ENCODE results near the gene CTSW. TPM values are rescaled to one million over a fixed set of nuclear protein-coding genes. Genes with fewer than 3 reads are reported as not detected.

Gene CTSW
- total RNA-seq, 1 donor from 2014 or later, result 1.0 TPM

DNA sequence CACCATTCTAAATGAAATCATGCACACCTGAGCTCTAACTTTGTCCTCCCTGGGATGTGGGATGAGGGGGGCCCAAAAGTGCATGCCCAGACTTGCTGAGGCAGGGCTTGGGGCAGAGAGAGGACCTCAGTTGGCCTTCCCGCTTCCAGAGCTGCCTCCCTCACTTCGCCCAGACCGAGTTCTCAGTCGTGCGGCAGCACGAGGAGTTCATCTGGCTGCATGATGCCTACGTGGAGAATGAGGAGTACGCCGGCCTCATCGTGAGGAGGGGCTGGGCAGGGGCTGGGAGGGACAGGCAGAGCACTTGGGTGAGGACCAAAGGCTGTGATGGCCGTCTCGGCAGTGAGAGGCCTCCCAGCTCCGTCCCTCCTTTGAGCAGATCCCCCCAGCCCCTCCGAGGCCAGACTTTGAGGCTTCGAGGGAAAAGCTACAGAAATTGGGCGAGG is 29.8 kb upstream of the CTSW start:
- H3K4me3 ChIP-seq (ENCODE audit: low read length in 3 of 3), result no peak overlapping the region
- peaks cover 0 to 5% (median 0%) of the 10 kb centered on the region in 3 donors for H3K9me3 ChIP-seq (ENCODE audit: control insufficient read depth in 3 of 3, low read length in 3 of 3)

DNA sequence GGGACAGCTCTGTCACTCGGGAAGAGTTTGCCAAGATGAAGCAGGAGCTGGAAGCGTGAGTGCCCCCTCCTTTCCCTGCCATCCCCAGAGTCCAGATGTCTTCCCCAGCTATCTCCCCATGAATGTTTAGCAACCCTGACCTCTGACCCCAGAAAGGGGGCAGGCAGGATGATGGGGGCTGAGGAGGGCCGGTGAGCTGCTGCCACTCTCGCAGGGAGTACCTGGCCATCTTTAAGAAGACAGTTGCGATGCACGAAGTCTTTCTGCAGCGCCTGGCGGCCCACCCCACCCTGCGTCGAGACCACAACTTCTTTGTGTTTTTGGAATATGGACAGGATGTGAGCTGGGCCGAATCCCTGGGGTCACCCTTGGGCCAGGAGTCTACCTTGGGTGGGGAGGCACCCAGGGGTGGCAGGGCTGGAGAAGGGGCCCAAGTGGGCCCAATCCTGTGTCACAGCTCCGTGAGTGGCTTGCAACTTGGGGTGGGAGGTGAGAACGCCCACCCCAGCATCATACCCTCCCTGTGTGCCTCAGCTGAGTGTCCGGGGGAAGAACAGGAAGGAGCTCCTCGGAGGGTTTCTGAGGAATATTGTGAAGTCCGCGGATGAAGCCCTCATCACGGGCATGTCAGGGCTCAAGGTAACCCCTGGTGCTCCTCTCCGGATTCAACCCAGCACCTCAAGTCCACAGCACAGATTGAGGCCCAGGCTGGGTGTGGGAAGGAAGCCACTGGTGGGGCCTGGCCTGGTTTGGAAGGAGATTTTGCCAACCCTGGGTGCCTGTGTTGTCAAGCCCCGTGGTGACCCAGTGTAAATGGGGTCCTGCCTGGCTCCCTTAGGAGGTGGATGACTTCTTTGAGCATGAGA is 29.2 kb upstream of the CTSW start:
- Histone ChIP-seq H3K27ac (ENCODE audit: low read depth, low read length) (no peak overlapping the region), H3K4me1 (ENCODE audit: control insufficient read depth in 3 of 3, insufficient read depth in 3 of 3, low read length in 3 of 3) (peaks cover 1 to 9% (median 6%) of the 10 kb centered on the region in 3 donors), H3K4me3 (ENCODE audit: low read length in 3 of 3) (no peak overlapping the region), H3K27me3 (ENCODE audit: control insufficient read depth in 3 of 3, insufficient read depth in 3 of 3, low read length in 3 of 3) (no peaks in the 10 kb centered on the region), H3K9ac (ENCODE audit: low read depth in 1 of 3, low read length in 3 of 3) (no peak overlapping the region), H3K9me3 (ENCODE audit: control insufficient read depth in 3 of 3, low read length in 3 of 3) (peaks cover 0 to 5% (median 0%) of the 10 kb centered on the region in 3 donors), H3K36me3 (ENCODE audit: control insufficient read depth in 3 of 3, insufficient read depth in 3 of 3, low read length in 3 of 3) (peaks cover 39 to 47% (median 43%) of the 10 kb centered on the region in 3 donors)

More for the DNA sequence above, 29.8 kb upstream of the CTSW start:
- no peak overlapping the region for H3K27ac ChIP-seq (ENCODE audit: low read depth, low read length)
- no peak overlapping the region for H3K9ac ChIP-seq (ENCODE audit: low read depth in 1 of 3, low read length in 3 of 3)
- H3K27me3 ChIP-seq (ENCODE audit: control insufficient read depth in 3 of 3, insufficient read depth in 3 of 3, low read length in 3 of 3), result no peaks in the 10 kb centered on the region
- H3K4me1 ChIP-seq (ENCODE audit: control insufficient read depth in 3 of 3, insufficient read depth in 3 of 3, low read length in 3 of 3), result peaks cover 0 to 5% (median 3%) of the 10 kb centered on the region in 3 donors
- H3K36me3 ChIP-seq (ENCODE audit: control insufficient read depth in 3 of 3, insufficient read depth in 3 of 3, low read length in 3 of 3), result peaks cover 34 to 41% (median 37%) of the 10 kb centered on the region in 3 donors

DNA sequence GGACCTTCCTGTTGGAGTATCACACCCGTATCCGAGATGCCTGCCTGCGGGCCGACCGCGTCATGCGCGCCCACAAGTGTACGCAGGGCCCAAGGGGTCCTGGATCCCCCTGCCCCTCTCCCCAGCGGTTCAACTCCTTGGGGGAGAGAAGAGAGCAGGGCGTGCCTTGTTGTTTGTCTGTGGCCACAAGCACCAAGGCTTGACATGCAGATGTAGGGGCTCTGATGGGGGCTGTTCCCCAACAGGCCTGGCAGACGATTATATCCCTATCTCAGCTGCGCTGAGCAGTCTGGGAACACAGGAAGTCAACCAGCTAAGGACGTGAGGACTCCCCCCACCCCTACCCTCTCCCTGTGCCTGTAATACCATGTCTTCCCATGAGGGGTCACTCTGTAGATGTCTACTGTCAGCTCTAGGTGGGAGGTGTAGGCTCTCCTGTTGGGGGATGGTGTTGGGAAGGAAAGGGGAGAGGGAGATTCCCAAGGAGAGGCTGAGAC is 28.5 kb upstream of the CTSW start:
- Histone ChIP-seq H3K9me3 (ENCODE audit: control insufficient read depth in 3 of 3, low read length in 3 of 3) (peaks cover 0 to 5% (median 0%) of the 10 kb centered on the region in 3 donors), H3K4me3 (ENCODE audit: low read length in 3 of 3) (no peak overlapping the region), H3K9ac (ENCODE audit: low read depth in 1 of 3, low read length in 3 of 3) (no peak overlapping the region), H3K27ac (ENCODE audit: low read depth, low read length) (no peak overlapping the region), H3K27me3 (ENCODE audit: control insufficient read depth in 3 of 3, insufficient read depth in 3 of 3, low read length in 3 of 3) (no peaks in the 10 kb centered on the region), H3K4me1 (ENCODE audit: control insufficient read depth in 3 of 3, insufficient read depth in 3 of 3, low read length in 3 of 3) (peaks cover 8 to 15% (median 13%) of the 10 kb centered on the region in 3 donors), H3K36me3 (ENCODE audit: control insufficient read depth in 3 of 3, insufficient read depth in 3 of 3, low read length in 3 of 3) (peaks cover 46 to 54% (median 50%) of the 10 kb centered on the region in 3 donors)

DNA sequence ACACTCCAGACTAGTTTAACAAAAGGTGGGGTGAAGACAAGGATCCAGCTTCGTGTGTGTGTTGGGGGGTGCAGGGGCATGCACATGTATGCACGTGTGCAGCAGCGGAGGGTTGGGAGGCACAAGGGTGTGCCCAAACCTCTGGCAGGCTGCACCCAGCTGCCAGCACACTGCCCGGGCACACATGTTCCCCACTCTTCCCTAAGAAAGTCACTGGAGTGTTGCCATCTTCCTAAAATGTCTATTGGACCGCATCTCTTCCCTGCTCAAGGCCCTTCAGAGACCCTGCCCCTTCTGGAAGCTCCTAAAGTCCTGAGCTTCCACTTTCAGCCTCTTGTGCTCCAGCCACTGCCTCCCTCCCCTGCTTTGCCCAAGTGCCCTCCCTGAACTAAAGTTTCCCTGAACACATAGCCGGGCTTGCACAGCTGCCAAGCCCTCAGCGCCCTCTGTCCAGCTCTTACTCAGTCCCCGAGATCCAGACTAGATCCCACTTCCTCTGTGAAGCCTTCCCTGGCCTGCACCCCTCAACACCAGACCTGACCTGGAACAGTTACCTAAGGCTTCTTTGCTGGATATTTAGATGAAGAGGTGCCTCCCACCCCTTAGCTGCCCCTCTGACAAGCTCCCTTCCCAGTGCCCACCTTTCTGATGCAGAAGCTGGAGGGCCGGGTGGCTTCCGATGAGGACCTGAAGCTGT is 27.7 kb upstream of the CTSW start:
- H3K4me1 ChIP-seq (ENCODE audit: control insufficient read depth in 3 of 3, insufficient read depth in 3 of 3, low read length in 3 of 3), result peaks cover 16 to 24% (median 21%) of the 10 kb centered on the region in 3 donors
- H3K9ac ChIP-seq (ENCODE audit: low read depth in 1 of 3, low read length in 3 of 3), result no peak overlapping the region
- H3K9me3 ChIP-seq (ENCODE audit: control insufficient read depth in 3 of 3, low read length in 3 of 3), result peaks cover 0 to 5% (median 0%) of the 10 kb centered on the region in 3 donors
- H3K27me3 ChIP-seq (ENCODE audit: control insufficient read depth in 3 of 3, insufficient read depth in 3 of 3, low read length in 3 of 3), result no peaks in the 10 kb centered on the region
- H3K4me3 ChIP-seq (ENCODE audit: low read length in 3 of 3), result no peak overlapping the region
- H3K27ac ChIP-seq (ENCODE audit: low read depth, low read length), result no peak overlapping the region
- peaks cover 47 to 55% (median 52%) of the 10 kb centered on the region in 3 donors for H3K36me3 ChIP-seq (ENCODE audit: control insufficient read depth in 3 of 3, insufficient read depth in 3 of 3, low read length in 3 of 3)

DNA sequence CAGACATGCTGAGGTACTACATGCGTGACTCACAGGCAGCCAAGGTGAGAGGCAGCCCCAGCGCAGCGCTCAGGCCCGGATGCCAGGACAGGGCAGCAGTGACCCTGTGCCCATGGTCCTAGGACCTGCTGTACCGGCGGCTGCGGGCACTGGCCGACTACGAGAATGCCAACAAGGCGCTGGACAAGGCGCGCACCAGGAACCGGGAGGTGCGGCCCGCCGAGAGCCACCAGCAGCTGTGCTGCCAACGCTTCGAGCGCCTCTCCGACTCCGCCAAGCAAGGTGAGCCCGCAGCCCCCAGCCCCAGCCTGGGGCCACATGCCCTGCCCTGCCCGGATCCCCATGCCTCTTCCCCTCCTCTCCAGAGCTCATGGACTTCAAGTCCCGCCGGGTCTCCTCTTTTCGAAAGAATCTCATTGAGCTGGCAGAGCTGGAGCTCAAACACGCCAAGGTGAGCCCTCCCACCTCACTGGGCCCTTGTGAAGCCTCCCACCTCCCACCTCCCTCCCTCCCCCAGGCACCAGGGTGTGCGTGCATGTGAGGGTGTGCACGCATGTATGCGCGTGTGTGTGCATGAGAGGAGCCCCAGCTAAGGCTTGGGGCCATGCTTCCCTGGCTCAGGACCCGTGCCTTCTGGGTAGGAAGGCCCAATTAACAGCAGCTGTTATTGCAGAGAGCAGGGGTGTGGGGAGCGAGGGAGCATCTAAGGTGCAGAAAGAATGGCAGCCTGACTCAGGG is 27.0 kb upstream of the CTSW start:
- no peaks in the 10 kb centered on the region for H3K27me3 ChIP-seq (ENCODE audit: control insufficient read depth in 3 of 3, insufficient read depth in 3 of 3, low read length in 3 of 3)
- peaks cover 17 to 29% (median 24%) of the 10 kb centered on the region in 3 donors for H3K4me1 ChIP-seq (ENCODE audit: control insufficient read depth in 3 of 3, insufficient read depth in 3 of 3, low read length in 3 of 3)
- peaks cover 0 to 5% (median 0%) of the 10 kb centered on the region in 3 donors for H3K9me3 ChIP-seq (ENCODE audit: control insufficient read depth in 3 of 3, low read length in 3 of 3)
- no peak overlapping the region for H3K27ac ChIP-seq (ENCODE audit: low read depth, low read length)
- peaks cover 47 to 55% (median 52%) of the 10 kb centered on the region in 3 donors for H3K36me3 ChIP-seq (ENCODE audit: control insufficient read depth in 3 of 3, insufficient read depth in 3 of 3, low read length in 3 of 3)
- no peak overlapping the region for H3K9ac ChIP-seq (ENCODE audit: low read depth in 1 of 3, low read length in 3 of 3)
- H3K4me3 ChIP-seq (ENCODE audit: low read length in 3 of 3), result no peak overlapping the region

DNA sequence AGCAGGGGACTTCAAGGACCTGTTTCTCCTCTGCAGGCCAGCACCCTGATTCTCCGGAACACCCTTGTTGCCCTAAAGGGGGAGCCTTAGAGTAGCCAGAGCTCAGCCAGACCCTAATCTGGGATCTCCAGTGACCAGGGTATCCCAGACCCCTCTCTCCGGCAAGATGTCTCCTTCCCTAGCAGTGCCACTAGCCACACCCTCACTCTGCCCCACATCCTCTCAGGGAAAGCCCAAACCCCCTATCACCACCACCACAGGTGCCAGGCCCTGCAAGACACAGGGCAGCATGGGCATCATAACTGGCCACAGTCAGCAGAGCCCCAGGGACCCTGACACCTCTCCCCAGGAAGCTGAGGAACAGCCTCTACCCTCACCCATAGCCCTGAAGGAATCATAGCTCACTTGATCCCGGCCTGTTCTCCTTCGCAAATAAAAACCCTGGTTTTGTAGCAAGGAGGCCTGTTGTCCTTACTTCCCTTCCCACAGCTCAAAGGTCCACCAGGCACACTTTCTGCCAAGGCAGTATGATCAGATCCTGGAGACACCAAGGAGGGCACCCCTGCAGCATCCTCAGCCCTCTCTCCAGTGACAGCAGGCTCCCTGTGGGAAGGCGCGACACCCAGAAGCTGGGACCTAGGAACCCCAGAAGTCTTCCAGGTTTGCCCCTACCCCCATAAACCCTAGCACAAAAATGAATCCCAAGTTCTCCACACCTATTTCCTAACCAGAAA is 26.2 kb upstream of the CTSW start:
- Histone ChIP-seq H3K27ac (ENCODE audit: low read depth, low read length) (no peak overlapping the region), H3K36me3 (ENCODE audit: control insufficient read depth in 3 of 3, insufficient read depth in 3 of 3, low read length in 3 of 3) (peaks cover 47 to 55% (median 52%) of the 10 kb centered on the region in 3 donors), H3K27me3 (ENCODE audit: control insufficient read depth in 3 of 3, insufficient read depth in 3 of 3, low read length in 3 of 3) (no peaks in the 10 kb centered on the region), H3K4me3 (ENCODE audit: low read length in 3 of 3) (no peak overlapping the region), H3K4me1 (ENCODE audit: control insufficient read depth in 3 of 3, insufficient read depth in 3 of 3, low read length in 3 of 3) (peaks cover 17 to 29% (median 24%) of the 10 kb centered on the region in 3 donors), H3K9ac (ENCODE audit: low read depth in 1 of 3, low read length in 3 of 3) (no peak overlapping the region), H3K9me3 (ENCODE audit: control insufficient read depth in 3 of 3, low read length in 3 of 3) (peaks cover 0 to 5% (median 0%) of the 10 kb centered on the region in 3 donors)

DNA sequence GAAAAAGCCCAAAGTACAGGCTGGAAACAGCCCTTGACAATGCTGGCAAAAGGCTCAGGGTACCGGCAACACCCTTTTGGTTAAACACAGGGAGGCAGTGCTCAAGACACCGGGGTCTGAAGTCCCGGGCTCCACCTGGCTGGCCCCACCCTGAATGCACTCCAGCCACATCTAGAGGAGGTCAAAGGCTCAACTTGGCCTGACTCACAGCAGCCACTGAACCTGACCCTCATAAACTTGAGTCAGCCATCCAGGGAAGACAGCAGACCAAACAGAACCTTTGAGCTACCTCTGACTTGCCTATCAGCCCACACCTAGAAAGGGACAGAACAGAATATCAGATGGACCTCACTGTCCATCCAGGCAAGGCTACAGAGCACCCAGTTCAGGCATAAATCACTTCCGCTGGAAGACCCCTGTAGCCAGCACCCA is 25.5 kb upstream of the CTSW start:
- Histone ChIP-seq H3K27ac (ENCODE audit: low read depth, low read length) (no peak overlapping the region), H3K4me3 (ENCODE audit: low read length in 3 of 3) (no peak overlapping the region), H3K36me3 (ENCODE audit: control insufficient read depth in 3 of 3, insufficient read depth in 3 of 3, low read length in 3 of 3) (peaks cover 47 to 55% (median 52%) of the 10 kb centered on the region in 3 donors), H3K9ac (ENCODE audit: low read depth in 1 of 3, low read length in 3 of 3) (no peak overlapping the region), H3K27me3 (ENCODE audit: control insufficient read depth in 3 of 3, insufficient read depth in 3 of 3, low read length in 3 of 3) (no peaks in the 10 kb centered on the region), H3K4me1 (ENCODE audit: control insufficient read depth in 3 of 3, insufficient read depth in 3 of 3, low read length in 3 of 3) (peaks cover 21 to 32% (median 32%) of the 10 kb centered on the region in 3 donors), H3K9me3 (ENCODE audit: control insufficient read depth in 3 of 3, low read length in 3 of 3) (peaks cover 0 to 5% (median 0%) of the 10 kb centered on the region in 3 donors)

DNA sequence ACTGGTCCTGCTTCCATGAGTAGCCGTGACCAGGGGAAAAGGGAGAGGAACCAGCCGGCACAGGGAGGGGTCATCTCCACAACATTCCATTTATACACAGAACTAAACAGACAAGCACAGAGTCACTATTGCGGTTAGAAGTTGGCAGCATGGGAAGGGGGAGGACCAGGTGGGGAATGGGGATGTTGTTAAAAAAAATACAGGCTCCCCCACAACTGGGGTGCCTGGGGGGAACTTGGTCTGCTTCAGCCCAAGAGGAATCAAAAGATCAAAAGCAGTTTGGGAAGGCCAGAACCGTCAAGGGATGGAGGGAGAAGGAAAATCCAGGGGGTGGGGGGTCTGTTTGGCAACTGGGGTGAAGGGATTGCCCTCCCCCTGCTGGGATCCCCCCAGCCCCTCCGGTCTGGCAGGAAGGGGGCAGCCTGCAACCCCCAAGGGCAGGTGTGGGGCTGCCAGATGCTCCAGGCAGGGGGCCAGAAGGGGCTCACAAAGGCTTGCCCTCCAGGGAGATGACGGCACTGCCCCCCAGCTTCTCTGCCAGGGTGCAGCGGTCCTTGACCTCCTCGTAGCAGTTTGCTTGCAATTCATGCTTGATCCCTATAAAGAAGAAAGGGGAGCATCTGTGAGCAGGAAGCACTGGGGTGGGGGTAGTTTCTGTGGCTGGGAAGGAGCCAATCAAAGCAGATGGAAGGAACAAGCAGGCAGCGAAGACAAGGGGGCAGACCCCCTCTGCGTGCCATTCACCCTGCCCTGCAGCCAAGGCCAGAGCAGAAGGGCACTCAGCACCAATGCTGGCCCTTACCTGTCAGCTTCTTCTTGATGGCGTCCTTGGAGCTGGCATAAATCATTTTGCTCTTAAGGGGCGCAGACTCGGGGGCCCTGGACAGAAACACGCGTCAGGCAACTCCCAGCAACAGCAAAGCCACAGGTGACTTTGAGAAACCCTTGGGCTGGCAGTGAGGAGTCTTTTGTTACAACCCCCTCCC is 24.5 kb upstream of the CTSW start:
- peaks cover 47 to 55% (median 52%) of the 10 kb centered on the region in 3 donors for H3K36me3 ChIP-seq (ENCODE audit: control insufficient read depth in 3 of 3, insufficient read depth in 3 of 3, low read length in 3 of 3)
- peaks cover 27 to 41% (median 37%) of the 10 kb centered on the region in 3 donors for H3K4me1 ChIP-seq (ENCODE audit: control insufficient read depth in 3 of 3, insufficient read depth in 3 of 3, low read length in 3 of 3)
- H3K9ac ChIP-seq (ENCODE audit: low read depth in 1 of 3, low read length in 3 of 3), result peak overlapping the region in 1 of 3 donors; percentile 25
- H3K27ac ChIP-seq (ENCODE audit: low read depth, low read length), result no peak overlapping the region
- no peak overlapping the region for H3K4me3 ChIP-seq (ENCODE audit: low read length in 3 of 3)
- no peaks in the 10 kb centered on the region for H3K27me3 ChIP-seq (ENCODE audit: control insufficient read depth in 3 of 3, insufficient read depth in 3 of 3, low read length in 3 of 3)
- H3K9me3 ChIP-seq (ENCODE audit: control insufficient read depth in 3 of 3, low read length in 3 of 3), result peaks cover 0 to 5% (median 0%) of the 10 kb centered on the region in 3 donors
